Omental fat pad (tissue), 4 donors: ENCODE data around the gene GPR107. TPM values are rescaled to one million over a fixed set of nuclear protein-coding genes. Genes with fewer than 3 reads are reported as not detected.

Experiments used
- ATAC-seq: fragments of 150-250 bp; one replicate; pipeline ENCODE4 v1.9.1; 2016; ENCODE audit warnings: mild to moderate bottlenecking, moderate library complexity; ENCODE audit not compliant: low FRiP score
- DNase-seq: peaks from one replicate; pipeline ENCODE4 v3.0.0-alpha.2; 2019; ENCODE audit warnings: low spot score
- total RNA-seq, 4 donors: library from RNA; depleted of rRNA; stranded (reverse); fragments of >200 nt; gene quantifications; one replicate each; pipeline ENCODE4 v1.1.0, GENCODE V29; 2016
- TF ChIP-seq, protein P1 (sequence below), 3 donors: fragments of 450-650 bp; IDR thresholded peaks; one replicate each; pipeline ENCODE4 v1.5.1; 2016 to 2017; ENCODE audit warnings: antibody characterized with exemption in 3 of 3, mild to moderate bottlenecking in 3 of 3, moderate library complexity in 2 of 3

GPR107 gene
- total RNA-seq, 4 donors from 2014 or later: 17.5 to 24.1 (median 20.0) TPM

DNA sequence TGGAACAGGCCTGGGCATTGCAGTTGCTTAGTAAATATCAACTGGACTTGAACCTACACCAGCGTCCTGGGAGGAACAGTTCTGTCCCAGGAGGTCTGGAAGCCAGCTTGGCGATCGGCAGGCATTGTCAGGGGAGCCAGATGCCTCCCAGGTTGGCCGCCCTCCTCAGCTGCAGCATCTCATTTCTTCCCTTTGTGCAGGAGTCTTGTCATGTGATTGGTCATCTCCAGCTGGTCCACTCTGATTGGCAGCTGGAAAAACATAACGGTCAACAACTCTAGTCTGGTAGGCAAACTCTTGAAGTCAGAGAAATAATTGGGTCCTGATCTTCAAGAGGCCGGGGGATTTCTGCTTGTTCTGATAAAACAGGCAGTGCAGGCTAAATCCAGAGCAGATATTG, 88.9 kb downstream of the GPR107 start:
- DNase-seq (no peak), ATAC-seq (no peak)
- TF ChIP-seq, protein P1, sequence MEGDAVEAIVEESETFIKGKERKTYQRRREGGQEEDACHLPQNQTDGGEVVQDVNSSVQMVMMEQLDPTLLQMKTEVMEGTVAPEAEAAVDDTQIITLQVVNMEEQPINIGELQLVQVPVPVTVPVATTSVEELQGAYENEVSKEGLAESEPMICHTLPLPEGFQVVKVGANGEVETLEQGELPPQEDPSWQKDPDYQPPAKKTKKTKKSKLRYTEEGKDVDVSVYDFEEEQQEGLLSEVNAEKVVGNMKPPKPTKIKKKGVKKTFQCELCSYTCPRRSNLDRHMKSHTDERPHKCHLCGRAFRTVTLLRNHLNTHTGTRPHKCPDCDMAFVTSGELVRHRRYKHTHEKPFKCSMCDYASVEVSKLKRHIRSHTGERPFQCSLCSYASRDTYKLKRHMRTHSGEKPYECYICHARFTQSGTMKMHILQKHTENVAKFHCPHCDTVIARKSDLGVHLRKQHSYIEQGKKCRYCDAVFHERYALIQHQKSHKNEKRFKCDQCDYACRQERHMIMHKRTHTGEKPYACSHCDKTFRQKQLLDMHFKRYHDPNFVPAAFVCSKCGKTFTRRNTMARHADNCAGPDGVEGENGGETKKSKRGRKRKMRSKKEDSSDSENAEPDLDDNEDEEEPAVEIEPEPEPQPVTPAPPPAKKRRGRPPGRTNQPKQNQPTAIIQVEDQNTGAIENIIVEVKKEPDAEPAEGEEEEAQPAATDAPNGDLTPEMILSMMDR (IDR thresholded peaks at IDR 0.05): no peak

DNA sequence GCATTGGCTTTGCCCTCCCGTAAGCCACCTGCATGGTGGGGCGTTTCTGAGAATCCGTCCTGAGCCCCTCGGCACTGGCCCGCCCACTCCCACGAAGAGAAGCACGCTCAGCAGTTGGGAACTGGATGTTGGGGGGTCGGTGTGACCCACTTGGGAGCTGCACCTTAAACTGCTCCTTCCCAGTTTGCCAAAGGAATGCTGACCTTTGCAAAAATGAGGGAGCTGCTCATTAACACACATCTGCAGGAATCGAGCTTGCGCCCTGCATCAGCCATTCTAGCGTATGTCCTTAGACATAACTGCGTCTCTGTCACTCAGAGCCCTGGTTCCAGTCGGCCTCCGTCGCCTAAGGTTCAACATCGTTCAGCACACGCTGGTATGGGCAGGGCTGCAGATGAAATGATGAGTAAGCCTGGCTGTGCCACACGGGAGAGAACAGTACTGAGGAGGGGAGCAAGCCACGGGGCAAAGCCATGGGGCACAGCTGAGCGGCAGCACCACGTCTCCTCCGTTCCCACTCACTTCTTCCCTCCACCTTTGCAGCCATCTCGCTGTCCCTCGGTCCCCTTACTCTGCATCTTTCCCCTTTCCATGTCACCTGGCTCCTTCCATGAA, 89.7 kb downstream of the GPR107 start:
- TF ChIP-seq, protein P1 (IDR thresholded peaks at IDR 0.05): no peak
- DNase-seq (no peak), ATAC-seq (no peak)

DNA sequence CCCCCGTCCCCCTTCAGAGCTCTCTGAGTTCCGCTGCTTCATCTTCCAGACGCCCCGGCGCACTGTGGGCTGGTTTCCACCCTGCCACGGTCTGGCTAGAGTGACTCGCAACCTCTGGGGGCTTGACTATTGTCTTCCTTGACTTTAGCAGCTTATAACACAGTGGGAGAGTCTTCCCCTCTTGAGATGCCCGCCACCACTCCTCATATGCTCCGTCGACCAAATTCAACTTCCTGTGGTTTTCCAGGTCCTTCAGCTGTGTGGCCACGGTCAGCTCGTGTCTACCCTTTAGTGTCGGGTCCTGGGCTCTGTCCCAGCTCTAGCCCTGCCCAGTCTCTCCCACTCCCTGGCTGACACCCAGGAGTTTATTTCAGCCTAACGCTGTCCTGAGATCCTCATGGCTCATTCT, 90.3 kb downstream of the GPR107 start:
- TF ChIP-seq, protein P1 (IDR thresholded peaks at IDR 0.05): no peak
- no peak for ATAC-seq
- DNase-seq: no peak

DNA sequence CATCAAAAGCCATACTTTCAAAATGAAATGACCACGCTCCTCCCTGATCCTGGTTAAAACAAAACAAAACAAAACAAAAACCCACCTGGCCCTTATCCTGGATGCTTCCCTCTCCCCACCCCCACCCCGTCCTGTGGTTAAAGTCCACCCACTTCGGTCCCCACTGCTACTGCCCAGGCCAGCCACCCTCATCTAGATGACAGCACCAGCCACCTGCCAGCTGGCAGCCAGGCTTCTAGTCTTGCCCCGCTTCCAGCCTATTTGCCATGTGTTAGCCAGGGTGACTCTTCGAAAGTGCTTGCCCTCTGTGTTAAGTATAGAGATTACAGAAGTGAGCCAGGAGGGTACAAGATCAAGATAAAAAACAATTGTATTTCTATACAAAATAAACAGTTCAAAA, 91.0 kb downstream of the GPR107 start:
- ATAC-seq (no peak), DNase-seq (no peak)
- TF ChIP-seq, protein P1 (IDR thresholded peaks at IDR 0.05): no peak

DNA sequence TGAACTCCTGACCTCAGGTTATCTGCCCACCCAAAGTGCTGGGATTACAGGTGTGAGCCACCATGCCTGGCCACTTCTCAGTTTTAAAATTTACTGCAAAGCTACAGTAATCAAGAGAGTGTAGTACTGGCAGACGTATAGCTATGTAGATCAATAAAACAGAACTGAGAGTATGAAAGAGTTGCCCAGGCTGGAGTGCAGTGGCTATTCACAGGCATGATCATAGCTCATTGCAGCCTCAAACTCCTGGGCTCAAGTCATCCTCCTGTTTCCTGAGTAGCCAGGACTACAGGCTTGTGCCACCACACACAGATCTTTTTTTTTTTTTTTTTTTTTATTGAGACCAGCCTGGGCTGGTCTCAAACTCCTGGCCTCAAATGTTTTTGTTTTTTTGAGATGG, 92.0 kb downstream of the GPR107 start:
- TF ChIP-seq, protein P1 (IDR thresholded peaks at IDR 0.05): no peak
- ATAC-seq: no peak
- DNase-seq: no peak

DNA sequence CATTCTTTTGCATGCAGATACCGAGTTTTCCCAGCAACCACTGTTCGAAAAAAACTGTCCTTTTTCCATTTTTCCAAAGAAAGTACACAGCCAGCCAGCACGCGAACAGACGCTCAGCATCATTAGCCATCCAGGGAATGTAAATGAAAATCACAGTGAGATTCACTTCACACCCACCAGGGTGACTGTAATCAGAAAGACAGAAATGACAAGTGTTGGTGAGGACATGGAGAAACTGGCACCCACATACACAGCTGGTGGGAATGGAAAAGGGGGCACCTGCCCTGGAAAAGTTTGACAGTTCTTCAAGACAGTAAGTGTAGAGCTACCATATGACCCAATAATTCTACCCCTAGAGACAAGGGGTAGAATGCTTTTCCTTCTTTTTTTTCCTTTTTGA, 93.5 kb downstream of the GPR107 start:
- TF ChIP-seq, protein P1 (IDR thresholded peaks at IDR 0.05): no peak
- ATAC-seq (no peak), DNase-seq (no peak)

DNA sequence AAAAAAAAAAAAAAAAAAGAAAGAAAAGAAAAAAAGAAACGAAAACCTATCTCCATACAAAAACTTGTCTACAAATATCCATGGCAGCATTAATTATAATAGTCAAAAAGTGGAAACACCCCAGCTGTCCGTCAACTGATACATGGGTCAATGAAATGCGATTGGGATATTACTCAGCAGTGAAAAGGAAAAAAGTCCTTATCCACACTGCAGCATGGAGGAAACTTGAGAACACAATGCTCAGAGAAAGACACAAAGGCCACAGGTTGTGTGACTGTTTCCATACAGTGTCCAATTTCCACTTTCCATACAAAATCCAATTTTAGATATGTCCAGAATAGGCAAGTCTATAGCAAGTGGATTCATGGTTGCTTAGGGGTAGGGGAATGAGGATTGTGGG, 94.2 kb downstream of the GPR107 start:
- DNase-seq: no peak
- no peak for ATAC-seq
- TF ChIP-seq, protein P1 (IDR thresholded peaks at IDR 0.05): no peak
